Ovary (tissue), 3 donors: ENCODE results near the gene RPTOR.

Experiments
- EP300 ChIP-seq: sonication (generic); formaldehyde crosslinking; IDR thresholded peaks from one replicate; pipeline ENCODE4 v1.6.1; 2017; ENCODE audit warnings: antibody characterized with exemption
- POLR2A ChIP-seq: fragments of 450-650 bp; IDR thresholded peaks from one replicate; pipeline ENCODE4 v1.6.1; 2017; ENCODE audit warnings: antibody characterized with exemption, mild to moderate bottlenecking, moderate library complexity
- TF ChIP-seq, protein P1 (sequence below), 3 donors: fragments of 450-650 bp in 2 of 3; fragments of 200-600 bp in 1 of 3; IDR thresholded peaks; one replicate each; pipeline versions ENCODE4 v1.5.1 to v1.8.0; 2016 to 2022; ENCODE audit warnings: antibody characterized with exemption in 3 of 3, mild to moderate bottlenecking in 1 of 3
- donor health status: DM: no; HTN: no; CAD: no.

- TF ChIP-seq, protein P1, sequence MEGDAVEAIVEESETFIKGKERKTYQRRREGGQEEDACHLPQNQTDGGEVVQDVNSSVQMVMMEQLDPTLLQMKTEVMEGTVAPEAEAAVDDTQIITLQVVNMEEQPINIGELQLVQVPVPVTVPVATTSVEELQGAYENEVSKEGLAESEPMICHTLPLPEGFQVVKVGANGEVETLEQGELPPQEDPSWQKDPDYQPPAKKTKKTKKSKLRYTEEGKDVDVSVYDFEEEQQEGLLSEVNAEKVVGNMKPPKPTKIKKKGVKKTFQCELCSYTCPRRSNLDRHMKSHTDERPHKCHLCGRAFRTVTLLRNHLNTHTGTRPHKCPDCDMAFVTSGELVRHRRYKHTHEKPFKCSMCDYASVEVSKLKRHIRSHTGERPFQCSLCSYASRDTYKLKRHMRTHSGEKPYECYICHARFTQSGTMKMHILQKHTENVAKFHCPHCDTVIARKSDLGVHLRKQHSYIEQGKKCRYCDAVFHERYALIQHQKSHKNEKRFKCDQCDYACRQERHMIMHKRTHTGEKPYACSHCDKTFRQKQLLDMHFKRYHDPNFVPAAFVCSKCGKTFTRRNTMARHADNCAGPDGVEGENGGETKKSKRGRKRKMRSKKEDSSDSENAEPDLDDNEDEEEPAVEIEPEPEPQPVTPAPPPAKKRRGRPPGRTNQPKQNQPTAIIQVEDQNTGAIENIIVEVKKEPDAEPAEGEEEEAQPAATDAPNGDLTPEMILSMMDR (IDR thresholded peaks at IDR 0.05): no peak
- TF ChIP-seq POLR2A (no peak), EP300 (no peak)
Measured at GRCh38 chr17:80830020-80830780, 285.6 kb downstream of the RPTOR start.
